Skeletal muscle tissue (tissue), 4 donors: ENCODE measurements around the gene TRPM4. TPM values are rescaled to one million over a fixed set of nuclear protein-coding genes. Genes with fewer than 3 reads are reported as not detected.
"Not testable (repeated sequence)": the region's sequence is repeated elsewhere in the genome, so short reads cannot be mapped to it uniquely, and the experiment has no call there.

Experiments
- H3K27ac ChIP-seq: one replicate; pipeline ENCODE4 v1.7.0; 2013; ENCODE audit warnings: mild to moderate bottlenecking, low read depth, low read length, inconsistent platforms
- H3K27me3 ChIP-seq, 3 donors: one replicate each; pipeline ENCODE4 v1.7.0; 2013; ENCODE audit warnings: low read length in 3 of 3; ENCODE audit not compliant: control insufficient read depth in 3 of 3, insufficient read depth in 3 of 3
- H3K36me3 ChIP-seq, 3 donors: one replicate each; pipeline ENCODE4 v1.7.0; 2013; ENCODE audit warnings: low read length in 3 of 3; ENCODE audit not compliant: control insufficient read depth in 3 of 3, insufficient read depth in 3 of 3
- H3K4me1 ChIP-seq, 3 donors: one replicate each; pipeline ENCODE4 v1.7.0; 2013; ENCODE audit warnings: low read length in 3 of 3, mild to moderate bottlenecking in 3 of 3; ENCODE audit not compliant: control insufficient read depth in 3 of 3, insufficient read depth in 3 of 3
- H3K4me3 ChIP-seq, 3 donors: one replicate each; pipeline ENCODE4 v1.7.0; 2013; ENCODE audit warnings: low read length in 3 of 3
- H3K9ac ChIP-seq, 3 donors: one replicate each; pipeline ENCODE4 v1.7.0; 2013; ENCODE audit warnings: low read length in 3 of 3, mild to moderate bottlenecking in 3 of 3, moderate library complexity in 2 of 3, low read depth in 1 of 3
- H3K9me3 ChIP-seq, 3 donors: one replicate each; pipeline ENCODE4 v1.7.0; 2013; ENCODE audit warnings: low read length in 3 of 3; ENCODE audit not compliant: control insufficient read depth in 3 of 3
- total RNA-seq: library from RNA; depleted of rRNA; stranded (reverse); fragments of >200 nt; gene quantifications from one replicate; pipeline ENCODE4 v1.2.3, GENCODE V29; 2014
- donor health status: Osteomylitis.

Gene TRPM4
- total RNA-seq, 1 donor from 2014 or later, result 5.2 TPM

GRCh38 chr19:49126575-49126974 is 31.0 kb upstream of the TRPM4 start:
- Histone ChIP-seq H3K36me3 (no peaks in the 10 kb centered on the region), H3K9me3 (no peaks in the 10 kb centered on the region), H3K9ac (no peak overlapping the region), H3K27me3 (peaks cover 0 to 4% (median 0%) of the 10 kb centered on the region in 3 donors), H3K27ac (no peak overlapping the region), H3K4me3 (no peak overlapping the region), H3K4me1 (peaks cover 16 to 32% (median 25%) of the 10 kb centered on the region in 3 donors)

- not testable (repeated sequence) for H3K36me3 ChIP-seq, H3K27me3 ChIP-seq, H3K27ac ChIP-seq, H3K9me3 ChIP-seq, H3K4me3 ChIP-seq, H3K9ac ChIP-seq
- H3K4me1 ChIP-seq, result peaks cover 16 to 32% (median 25%) of the 10 kb centered on the region in 3 donors
Observed at GRCh38 chr19:49127225-49127624, 30.4 kb upstream of the TRPM4 start.

- H3K4me3 ChIP-seq, result peak overlapping the region; percentile 56 to 70 (median 67)
- no peaks in the 10 kb centered on the region for H3K36me3 ChIP-seq
- peaks cover 16 to 32% (median 25%) of the 10 kb centered on the region in 3 donors for H3K4me1 ChIP-seq
- no peaks in the 10 kb centered on the region for H3K9me3 ChIP-seq
- peak overlapping the region; percentile 58 for H3K27ac ChIP-seq
- H3K27me3 ChIP-seq, result peaks cover 0 to 4% (median 0%) of the 10 kb centered on the region in 3 donors
- H3K9ac ChIP-seq, result peak overlapping the region in 1 of 3 donors; percentile 8
Observed at GRCh38 chr19:49127674-49128544, 29.7 kb upstream of the TRPM4 start.

GRCh38 chr19:49128545-49129237 is 28.9 kb upstream of the TRPM4 start:
- Histone ChIP-seq H3K27me3 (peaks cover 0 to 7% (median 0%) of the 10 kb centered on the region in 3 donors), H3K9me3 (no peaks in the 10 kb centered on the region), H3K4me3 (peak overlapping the region in 1 of 3 donors; percentile 70), H3K9ac (no peak overlapping the region), H3K27ac (peak overlapping the region; percentile 44), H3K4me1 (peaks cover 20 to 36% (median 29%) of the 10 kb centered on the region in 3 donors), H3K36me3 (no peaks in the 10 kb centered on the region)

- H3K36me3 ChIP-seq, result no peaks in the 10 kb centered on the region
- no peaks in the 10 kb centered on the region for H3K9me3 ChIP-seq
- H3K27ac ChIP-seq, result no peak overlapping the region
- peaks cover 26 to 41% (median 32%) of the 10 kb centered on the region in 3 donors for H3K4me1 ChIP-seq
- no peak overlapping the region for H3K4me3 ChIP-seq
- peaks cover 0 to 12% (median 1%) of the 10 kb centered on the region in 3 donors for H3K27me3 ChIP-seq
- H3K9ac ChIP-seq, result no peak overlapping the region
Observed at GRCh38 chr19:49129238-49129583, 28.4 kb upstream of the TRPM4 start.

GRCh38 chr19:49130325-49130724 is 27.3 kb upstream of the TRPM4 start:
- H3K27me3 ChIP-seq, result peaks cover 5 to 18% (median 5%) of the 10 kb centered on the region in 3 donors
- H3K9me3 ChIP-seq, result no peaks in the 10 kb centered on the region
- no peak overlapping the region for H3K27ac ChIP-seq
- H3K36me3 ChIP-seq, result no peaks in the 10 kb centered on the region
- H3K4me3 ChIP-seq, result no peak overlapping the region
- H3K9ac ChIP-seq, result peak overlapping the region in 1 of 3 donors; percentile 16
- peaks cover 28 to 46% (median 37%) of the 10 kb centered on the region in 3 donors for H3K4me1 ChIP-seq

- H3K9me3 ChIP-seq, result no peaks in the 10 kb centered on the region
- H3K9ac ChIP-seq, result no peak overlapping the region
- no peak overlapping the region for H3K27ac ChIP-seq
- H3K4me1 ChIP-seq, result peaks cover 28 to 61% (median 45%) of the 10 kb centered on the region in 3 donors
- peak overlapping the region; percentile 40 to 56 (median 52) for H3K4me3 ChIP-seq
- peaks cover 5 to 18% (median 11%) of the 10 kb centered on the region in 3 donors for H3K27me3 ChIP-seq
- no peaks in the 10 kb centered on the region for H3K36me3 ChIP-seq
Observed at GRCh38 chr19:49132974-49133609, 24.5 kb upstream of the TRPM4 start.

- H3K9me3 ChIP-seq, result no peaks in the 10 kb centered on the region
- peak overlapping the region; percentile 40 to 56 (median 52) for H3K4me3 ChIP-seq
- no peaks in the 10 kb centered on the region for H3K36me3 ChIP-seq
- H3K27ac ChIP-seq, result no peak overlapping the region
- no peak overlapping the region for H3K9ac ChIP-seq
- H3K27me3 ChIP-seq, result peaks cover 5 to 18% (median 11%) of the 10 kb centered on the region in 3 donors
- peaks cover 24 to 59% (median 43%) of the 10 kb centered on the region in 3 donors for H3K4me1 ChIP-seq
Observed at GRCh38 chr19:49133621-49134454, 23.8 kb upstream of the TRPM4 start.

- Histone ChIP-seq H3K4me3 (no peak overlapping the region), H3K9me3 (no peaks in the 10 kb centered on the region), H3K27me3 (peaks cover 5 to 14% (median 11%) of the 10 kb centered on the region in 3 donors), H3K4me1 (peaks cover 17 to 40% (median 27%) of the 10 kb centered on the region in 3 donors), H3K9ac (no peak overlapping the region), H3K27ac (no peak overlapping the region), H3K36me3 (no peaks in the 10 kb centered on the region)
Observed at GRCh38 chr19:49135686-49136085, 21.9 kb upstream of the TRPM4 start.
